Lower lobe of right lung (tissue), 2 donors: Measurements from ENCODE around the gene SSTR1. TPM values are rescaled to one million over a fixed set of nuclear protein-coding genes. Genes with fewer than 3 reads are reported as not detected.
A peak's percentile ranks its signal among the peaks of the same experiment; 100 is the strongest.

Experiments
- ATAC-seq, 2 donors: fragments of 200-7000 bp; cut with Tn5 transposase; one replicate each; pipeline ENCODE4 v1.9.1; 2020 to 2022; ENCODE audit warnings: mild to moderate bottlenecking in 2 of 2, moderate library complexity in 2 of 2
- DNase-seq: peaks from one replicate; pipeline ENCODE4 v3.0.0-alpha.2; 2020
- H3K27ac ChIP-seq: fragments of 200-600 bp; one replicate; pipeline ENCODE4 v1.8.0; 2022
- H3K27me3 ChIP-seq: fragments of 200-600 bp; one replicate; pipeline ENCODE4 v1.8.0; 2022; ENCODE audit warnings: low read depth
- H3K36me3 ChIP-seq: fragments of 200-600 bp; one replicate; pipeline ENCODE4 v1.8.0; 2022; ENCODE audit warnings: mild to moderate bottlenecking
- H3K4me1 ChIP-seq: fragments of 200-600 bp; one replicate; pipeline ENCODE4 v1.8.0; 2022
- H3K4me3 ChIP-seq: fragments of 200-600 bp; one replicate; pipeline ENCODE4 v1.8.0; 2022; ENCODE audit warnings: mild to moderate bottlenecking
- H3K9me3 ChIP-seq: fragments of 200-600 bp; one replicate; pipeline ENCODE4 v1.8.0; 2022
- intact Hi-C: fragments of 100-400 bp; cut with DNase I; formaldehyde crosslinking; loops from one replicate; pipeline ENCODE4 v1.11.0; 2022
- total RNA-seq: library from RNA; stranded (reverse); fragmentation: NEBNext Ultra II Directional; extraction: Animal tissue kit (Norgen Biotek cat#: 25700); gene quantifications from one replicate; pipeline ENCODE4 v1.2.1, GENCODE V29; 2021
- TF ChIP-seq, protein P1 (sequence below): fragments of 200-600 bp; IDR thresholded peaks from one replicate; pipeline ENCODE4 v1.8.0; 2022; ENCODE audit warnings: antibody characterized with exemption, mild to moderate bottlenecking
- donor health status: DM: no; HTN: yes; CAD: no; lungs with severe emphysema.

Gene SSTR1
- total RNA-seq, 1 donor from 2014 or later: 8.7 TPM

DNA sequence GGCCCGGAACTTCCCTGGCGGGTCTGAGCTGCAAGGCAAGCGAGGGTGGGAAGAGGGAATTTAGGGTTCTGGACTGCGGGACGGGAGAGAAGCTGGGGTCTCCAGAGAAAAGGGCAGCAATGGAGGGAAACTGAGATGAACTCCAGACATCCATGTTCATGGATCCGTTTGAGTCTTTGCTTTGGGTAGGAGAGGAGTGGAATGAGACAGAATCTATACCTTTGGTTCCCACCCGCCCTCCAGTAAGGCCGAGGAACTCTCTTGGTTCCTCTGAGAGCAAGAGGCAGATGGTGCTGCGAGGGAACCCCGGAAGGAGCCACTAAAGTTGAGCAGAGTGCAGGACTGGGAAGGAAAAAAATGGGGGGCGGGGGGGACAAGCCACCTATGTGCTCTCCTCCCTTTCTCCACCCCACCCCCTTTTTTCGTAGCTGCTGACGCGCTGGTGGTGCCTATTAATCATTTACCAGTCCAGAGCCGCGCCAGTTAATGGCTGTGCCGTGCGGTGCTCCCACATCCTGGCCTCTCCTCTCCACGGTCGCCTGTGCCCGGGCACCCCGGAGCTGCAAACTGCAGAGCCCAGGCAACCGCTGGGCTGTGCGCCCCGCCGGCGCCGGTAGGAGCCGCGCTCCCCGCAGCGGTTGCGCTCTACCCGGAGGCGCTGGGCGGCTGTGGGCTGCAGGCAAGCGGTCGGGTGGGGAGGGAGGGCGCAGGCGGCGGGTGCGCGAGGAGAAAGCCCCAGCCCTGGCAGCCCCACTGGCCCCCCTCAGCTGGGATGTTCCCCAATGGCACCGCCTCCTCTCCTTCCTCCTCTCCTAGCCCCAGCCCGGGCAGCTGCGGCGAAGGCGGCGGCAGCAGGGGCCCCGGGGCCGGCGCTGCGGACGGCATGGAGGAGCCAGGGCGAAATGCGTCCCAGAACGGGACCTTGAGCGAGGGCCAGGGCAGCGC lies 1.2 kb downstream of the SSTR1 start:
- TF ChIP-seq, protein P1, sequence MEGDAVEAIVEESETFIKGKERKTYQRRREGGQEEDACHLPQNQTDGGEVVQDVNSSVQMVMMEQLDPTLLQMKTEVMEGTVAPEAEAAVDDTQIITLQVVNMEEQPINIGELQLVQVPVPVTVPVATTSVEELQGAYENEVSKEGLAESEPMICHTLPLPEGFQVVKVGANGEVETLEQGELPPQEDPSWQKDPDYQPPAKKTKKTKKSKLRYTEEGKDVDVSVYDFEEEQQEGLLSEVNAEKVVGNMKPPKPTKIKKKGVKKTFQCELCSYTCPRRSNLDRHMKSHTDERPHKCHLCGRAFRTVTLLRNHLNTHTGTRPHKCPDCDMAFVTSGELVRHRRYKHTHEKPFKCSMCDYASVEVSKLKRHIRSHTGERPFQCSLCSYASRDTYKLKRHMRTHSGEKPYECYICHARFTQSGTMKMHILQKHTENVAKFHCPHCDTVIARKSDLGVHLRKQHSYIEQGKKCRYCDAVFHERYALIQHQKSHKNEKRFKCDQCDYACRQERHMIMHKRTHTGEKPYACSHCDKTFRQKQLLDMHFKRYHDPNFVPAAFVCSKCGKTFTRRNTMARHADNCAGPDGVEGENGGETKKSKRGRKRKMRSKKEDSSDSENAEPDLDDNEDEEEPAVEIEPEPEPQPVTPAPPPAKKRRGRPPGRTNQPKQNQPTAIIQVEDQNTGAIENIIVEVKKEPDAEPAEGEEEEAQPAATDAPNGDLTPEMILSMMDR: no peak
- peak; percentile 44 for DNase-seq
- Histone ChIP-seq H3K27ac (peak overlapping the region; percentile 60), H3K27me3 (peaks cover 43% of the 10 kb centered on the region), H3K36me3 (no peaks in the 10 kb centered on the region), H3K4me3 (peak overlapping the region; percentile 52), H3K4me1 (peaks cover 17% of the 10 kb centered on the region), H3K9me3 (peaks cover 3% of the 10 kb centered on the region)
- intact Hi-C loops: no loop called here
- ATAC-seq: peak; percentile 54 to 75

DNA sequence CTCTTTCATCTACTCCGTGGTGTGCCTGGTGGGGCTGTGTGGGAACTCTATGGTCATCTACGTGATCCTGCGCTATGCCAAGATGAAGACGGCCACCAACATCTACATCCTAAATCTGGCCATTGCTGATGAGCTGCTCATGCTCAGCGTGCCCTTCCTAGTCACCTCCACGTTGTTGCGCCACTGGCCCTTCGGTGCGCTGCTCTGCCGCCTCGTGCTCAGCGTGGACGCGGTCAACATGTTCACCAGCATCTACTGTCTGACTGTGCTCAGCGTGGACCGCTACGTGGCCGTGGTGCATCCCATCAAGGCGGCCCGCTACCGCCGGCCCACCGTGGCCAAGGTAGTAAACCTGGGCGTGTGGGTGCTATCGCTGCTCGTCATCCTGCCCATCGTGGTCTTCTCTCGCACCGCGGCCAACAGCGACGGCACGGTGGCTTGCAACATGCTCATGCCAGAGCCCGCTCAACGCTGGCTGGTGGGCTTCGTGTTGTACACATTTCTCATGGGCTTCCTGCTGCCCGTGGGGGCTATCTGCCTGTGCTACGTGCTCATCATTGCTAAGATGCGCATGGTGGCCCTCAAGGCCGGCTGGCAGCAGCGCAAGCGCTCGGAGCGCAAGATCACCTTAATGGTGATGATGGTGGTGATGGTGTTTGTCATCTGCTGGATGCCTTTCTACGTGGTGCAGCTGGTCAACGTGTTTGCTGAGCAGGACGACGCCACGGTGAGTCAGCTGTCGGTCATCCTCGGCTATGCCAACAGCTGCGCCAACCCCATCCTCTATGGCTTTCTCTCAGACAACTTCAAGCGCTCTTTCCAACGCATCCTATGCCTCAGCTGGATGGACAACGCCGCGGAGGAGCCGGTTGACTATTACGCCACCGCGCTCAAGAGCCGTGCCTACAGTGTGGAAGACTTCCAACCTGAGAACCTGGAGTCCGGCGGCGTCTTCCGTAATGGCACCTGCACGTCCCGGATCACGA lies 2.2 kb downstream of the SSTR1 start:
- peak overlapping the region; percentile 52 for H3K4me3 ChIP-seq
- TF ChIP-seq, protein P1: no peak
- ATAC-seq (peak; percentile 12 to 27), DNase-seq (peak; percentile 45)
- H3K27me3 ChIP-seq: peaks cover 43% of the 10 kb centered on the region
- no peaks in the 10 kb centered on the region for H3K36me3 ChIP-seq
- H3K4me1 ChIP-seq: peaks cover 17% of the 10 kb centered on the region
- peaks cover 3% of the 10 kb centered on the region for H3K9me3 ChIP-seq
- intact Hi-C loops: no loop called here
- peak overlapping the region; percentile 60 for H3K27ac ChIP-seq

DNA sequence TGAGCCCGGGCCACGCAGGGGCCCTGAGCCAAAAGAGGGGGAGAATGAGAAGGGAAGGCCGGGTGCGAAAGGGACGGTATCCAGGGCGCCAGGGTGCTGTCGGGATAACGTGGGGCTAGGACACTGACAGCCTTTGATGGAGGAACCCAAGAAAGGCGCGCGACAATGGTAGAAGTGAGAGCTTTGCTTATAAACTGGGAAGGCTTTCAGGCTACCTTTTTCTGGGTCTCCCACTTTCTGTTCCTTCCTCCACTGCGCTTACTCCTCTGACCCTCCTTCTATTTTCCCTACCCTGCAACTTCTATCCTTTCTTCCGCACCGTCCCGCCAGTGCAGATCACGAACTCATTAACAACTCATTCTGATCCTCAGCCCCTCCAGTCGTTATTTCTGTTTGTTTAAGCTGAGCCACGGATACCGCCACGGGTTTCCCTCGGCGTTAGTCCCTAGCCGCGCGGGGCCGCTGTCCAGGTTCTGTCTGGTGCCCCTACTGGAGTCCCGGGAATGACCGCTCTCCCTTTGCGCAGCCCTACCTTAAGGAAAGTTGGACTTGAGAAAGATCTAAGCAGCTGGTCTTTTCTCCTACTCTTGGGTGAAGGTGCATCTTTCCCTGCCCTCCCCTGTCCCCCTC lies 3.0 kb downstream of the SSTR1 start:
- Histone ChIP-seq H3K27ac (peak overlapping the region; percentile 31), H3K27me3 (peaks cover 43% of the 10 kb centered on the region), H3K4me1 (peaks cover 17% of the 10 kb centered on the region)

DNA sequence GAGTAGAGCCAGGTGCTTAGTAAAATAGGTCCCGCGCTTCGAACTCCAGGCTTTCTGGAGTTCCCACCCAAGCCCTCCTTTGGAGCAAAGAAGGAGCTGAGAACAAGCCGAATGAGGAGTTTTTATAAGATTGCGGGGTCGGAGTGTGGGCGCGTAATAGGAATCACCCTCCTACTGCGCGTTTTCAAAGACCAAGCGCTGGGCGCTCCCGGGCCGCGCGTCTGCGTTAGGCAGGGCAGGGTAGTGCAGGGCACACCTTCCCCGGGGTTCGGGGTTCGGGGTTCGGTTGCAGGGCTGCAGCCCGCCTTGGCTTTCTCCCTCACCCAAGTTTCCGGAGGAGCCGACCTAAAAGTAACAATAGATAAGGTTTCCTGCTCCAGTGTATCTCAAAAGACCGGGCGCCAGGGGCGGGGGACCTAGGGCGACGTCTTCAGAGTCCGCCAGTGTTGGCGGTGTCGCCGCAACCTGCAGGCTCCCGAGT lies 3.6 kb downstream of the SSTR1 start:
- no peaks in the 10 kb centered on the region for H3K9me3 ChIP-seq
- intact Hi-C loops: no loop called here
- no peaks in the 10 kb centered on the region for H3K36me3 ChIP-seq
- ATAC-seq: no peak
- peak overlapping the region; percentile 31 for H3K27ac ChIP-seq
- peaks cover 43% of the 10 kb centered on the region for H3K27me3 ChIP-seq
- H3K4me1 ChIP-seq: peaks cover 17% of the 10 kb centered on the region
- DNase-seq: no peak
- peak overlapping the region; percentile 52 for H3K4me3 ChIP-seq
- TF ChIP-seq, protein P1: no peak

More for the DNA sequence above, 3.0 kb downstream of the SSTR1 start:
- TF ChIP-seq, protein P1: peak; percentile 19
- Histone ChIP-seq H3K4me3 (peak overlapping the region; percentile 52), H3K36me3 (no peaks in the 10 kb centered on the region), H3K9me3 (peaks cover 3% of the 10 kb centered on the region)
- DNase-seq (no peak), ATAC-seq (peak; percentile 34 to 52)
- intact Hi-C loops: no loop called here

DNA sequence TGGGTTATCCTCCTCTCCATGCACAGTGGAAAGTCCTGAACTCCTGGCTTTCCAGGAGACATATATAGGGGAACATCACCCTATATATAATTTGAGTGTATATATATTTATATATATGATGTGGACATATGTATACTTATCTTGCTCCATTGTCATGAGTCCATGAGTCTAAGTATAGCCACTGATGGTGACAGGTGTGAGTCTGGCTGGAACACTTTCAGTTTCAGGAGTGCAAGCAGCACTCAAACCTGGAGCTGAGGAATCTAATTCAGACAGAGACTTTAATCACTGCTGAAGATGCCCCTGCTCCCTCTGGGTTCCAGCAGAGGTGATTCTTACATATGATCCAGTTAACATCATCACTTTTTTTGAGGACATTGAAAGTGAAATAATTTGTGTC lies 4.4 kb downstream of the SSTR1 start:
- Histone ChIP-seq H3K4me1 (peaks cover 17% of the 10 kb centered on the region), H3K27me3 (peaks cover 43% of the 10 kb centered on the region), H3K9me3 (no peaks in the 10 kb centered on the region), H3K4me3 (peak overlapping the region; percentile 52), H3K36me3 (no peaks in the 10 kb centered on the region), H3K27ac (no peak overlapping the region)
- intact Hi-C loops: no loop called here
- ATAC-seq: no peak
- no peak for DNase-seq
- TF ChIP-seq, protein P1: no peak
